Ovary (tissue), 9 donors: ENCODE measurements around the gene UBR4. TPM values are rescaled to one million over a fixed set of nuclear protein-coding genes. Genes with fewer than 3 reads are reported as not detected.

Experiments used
- DNase-seq, 5 donors: peaks; one replicate each; pipeline ENCODE4 v3.0.0-alpha.2; 2019 to 2020
- H3K27ac ChIP-seq, 2 donors: fragments of 200-600 bp; one replicate each; pipeline versions ENCODE4 v1.5.1 to v1.8.0; 2019 to 2022
- H3K27me3 ChIP-seq: fragments of 200-600 bp; one replicate; pipeline ENCODE4 v1.8.0; 2022
- H3K36me3 ChIP-seq: fragments of 200-600 bp; sonication (generic); one replicate; pipeline ENCODE4 v1.5.1; 2019
- H3K4me1 ChIP-seq: one replicate; pipeline ENCODE4 v1.8.1; 2013; ENCODE audit warnings: mild to moderate bottlenecking, moderate library complexity; ENCODE audit not compliant: insufficient read depth
- H3K4me3 ChIP-seq: fragments of 200-600 bp; sonication (generic); one replicate; pipeline ENCODE4 v1.5.1; 2017
- H3K9me3 ChIP-seq, 2 donors: fragments of 200-600 bp in 1 of 2; sonication (generic) in 1 of 2; one replicate each; pipeline versions ENCODE4 v1.5.1 to v1.8.1; 2013 to 2019; ENCODE audit warnings: mild to moderate bottlenecking in 1 of 2, moderate library complexity in 1 of 2
- CTCF ChIP-seq, 3 donors: fragments of 450-650 bp in 2 of 3; fragments of 200-600 bp in 1 of 3; IDR thresholded peaks; one replicate each; pipeline versions ENCODE4 v1.5.1 to v1.8.0; 2016 to 2022; ENCODE audit warnings: antibody characterized with exemption in 3 of 3, mild to moderate bottlenecking in 1 of 3
- EP300 ChIP-seq: sonication (generic); formaldehyde crosslinking; IDR thresholded peaks from one replicate; pipeline ENCODE4 v1.6.1; 2017; ENCODE audit warnings: antibody characterized with exemption
- POLR2A ChIP-seq: fragments of 450-650 bp; IDR thresholded peaks from one replicate; pipeline ENCODE4 v1.6.1; 2017; ENCODE audit warnings: antibody characterized with exemption, mild to moderate bottlenecking, moderate library complexity
- WGBS, 3 donors: extraction: QIAGEN DNeasy Blood & Tissue Kit in 1 of 3; methylation state at CpG; one replicate each; pipeline versions ENCODE4 v1.1.5 to v1.1.7; 2013 to 2017; 5-methylcytosine and 5-hydroxymethylcytosine counted together
- intact Hi-C, 4 donors: fragments of 100-400 bp; cut with DNase I; formaldehyde crosslinking; loops; one replicate each; pipeline versions ENCODE4 v1.11.0 to v1.15.1; 2022 to 2023
- polyA plus RNA-seq, 2 donors: library from polyadenylated mRNA; stranded (reverse); fragments of 200-250 nt in 1 of 2; fragments of 350-450 nt in 1 of 2; fragmentation: Illumina TruSeq in 1 of 2; extraction: RNeasy Lipid Tissue Mini Kit (QIAGEN cat#74804) in 1 of 2; gene quantifications; one replicate each; pipeline ENCODE4 v1.2.3, GENCODE V29; 2013 to 2014
- total RNA-seq, 7 donors: library from RNA; depleted of rRNA in 2 of 7; stranded (reverse); fragments of >200 nt in 2 of 7; fragmentation: NEBNext Ultra II Directional in 3 of 7; extraction: Animal tissue kit (Norgen Biotek cat#: 25700) in 3 of 7; gene quantifications; one replicate each; pipeline versions ENCODE4 v1.1.0 to v1.2.4, GENCODE V29; 2016 to 2023
- donor health status: DM: no; HTN: no; CAD: no; lungs with moderate emphysema.
- donor health status: DM: no; HTN: no; CAD: no.
- donor health status: Bipolar disorder and iron deficiency.
- donor health status: DM: yes; HTN: yes; CAD: no.
- donor health status: DM: no; HTN: no; CAD: no.
- donor health status: DM: yes; HTN: yes; CAD: no.

The UBR4 gene
- total and polyA plus RNA-seq, 9 donors, result 78.7 to 139 (median 118) TPM

GRCh38 chr1:19206947-19207346 lies 3.1 kb downstream of the UBR4 start:
- intact Hi-C loops, result no loop called here
- H3K36me3 ChIP-seq, result no peaks in the 10 kb centered on the region
- H3K4me1 ChIP-seq, result peaks cover 10% of the 10 kb centered on the region
- H3K4me3 ChIP-seq, result no peak overlapping the region
- H3K9me3 ChIP-seq, result no peaks in the 10 kb centered on the region
- no peaks in the 10 kb centered on the region for H3K27me3 ChIP-seq
- no peak for TF ChIP-seq POLR2A
- no peak for TF ChIP-seq EP300
- TF ChIP-seq CTCF (IDR thresholded peaks at IDR 0.05), result no peak
- 80 to 87% (median 81%) methylated on average over 3 of the region's 3 CpGs for WGBS, 3 donors
- H3K27ac ChIP-seq, result no peak overlapping the region
- no peak for DNase-seq

- Histone ChIP-seq H3K4me3 (no peak overlapping the region), H3K27me3 (no peaks in the 10 kb centered on the region), H3K36me3 (no peaks in the 10 kb centered on the region), H3K9me3 (no peaks in the 10 kb centered on the region), H3K27ac (no peak overlapping the region), H3K4me1 (peaks cover 7% of the 10 kb centered on the region)
- 61 to 65% (median 64%) methylated on average over 5 of the region's 5 CpGs for WGBS, 3 donors
- intact Hi-C loops, result no loop called here
- no peak for DNase-seq
- TF ChIP-seq CTCF (IDR thresholded peaks at IDR 0.05), result no peak
- no peak for TF ChIP-seq POLR2A
- TF ChIP-seq EP300, result no peak
Observed at GRCh38 chr1:19205845-19206244, 4.2 kb downstream of the UBR4 start.

GRCh38 chr1:19205403-19205802 lies 4.7 kb downstream of the UBR4 start:
- intact Hi-C loops, result no loop called here
- 79 to 98% (median 97%) methylated on average over 1 of the region's 1 CpG for WGBS, 3 donors
- no peak overlapping the region for H3K27ac ChIP-seq

GRCh38 chr1:19204446-19205266 lies 5.4 kb downstream of the UBR4 start:
- Histone ChIP-seq H3K9me3 (no peaks in the 10 kb centered on the region), H3K4me1 (peaks cover 6% of the 10 kb centered on the region), H3K27me3 (no peaks in the 10 kb centered on the region), H3K27ac (no peak overlapping the region), H3K36me3 (no peaks in the 10 kb centered on the region), H3K4me3 (no peak overlapping the region)
- intact Hi-C loops, result no loop called here
- WGBS, 3 donors, result 86 to 89% (median 88%) methylated on average over 6 of the region's 6 CpGs
- TF ChIP-seq CTCF (IDR thresholded peaks at IDR 0.05) (no peak), POLR2A (no peak), EP300 (no peak)
- no peak for DNase-seq

More at GRCh38 chr1:19205403-19205802, 4.7 kb downstream of the UBR4 start:
- no peaks in the 10 kb centered on the region for H3K27me3 ChIP-seq
- no peak for DNase-seq
- no peak overlapping the region for H3K4me3 ChIP-seq
- TF ChIP-seq EP300 (no peak), CTCF (IDR thresholded peaks at IDR 0.05) (no peak), POLR2A (no peak)
- H3K9me3 ChIP-seq, result no peaks in the 10 kb centered on the region
- peaks cover 6% of the 10 kb centered on the region for H3K4me1 ChIP-seq
- H3K36me3 ChIP-seq, result no peaks in the 10 kb centered on the region
